Measurements from ENCODE around the gene PRG3.
"Not testable (repeated sequence)": the region's sequence is repeated elsewhere in the genome, so short reads cannot be mapped to it uniquely, and the experiment has no call there.

Gene PRG3

DNA sequence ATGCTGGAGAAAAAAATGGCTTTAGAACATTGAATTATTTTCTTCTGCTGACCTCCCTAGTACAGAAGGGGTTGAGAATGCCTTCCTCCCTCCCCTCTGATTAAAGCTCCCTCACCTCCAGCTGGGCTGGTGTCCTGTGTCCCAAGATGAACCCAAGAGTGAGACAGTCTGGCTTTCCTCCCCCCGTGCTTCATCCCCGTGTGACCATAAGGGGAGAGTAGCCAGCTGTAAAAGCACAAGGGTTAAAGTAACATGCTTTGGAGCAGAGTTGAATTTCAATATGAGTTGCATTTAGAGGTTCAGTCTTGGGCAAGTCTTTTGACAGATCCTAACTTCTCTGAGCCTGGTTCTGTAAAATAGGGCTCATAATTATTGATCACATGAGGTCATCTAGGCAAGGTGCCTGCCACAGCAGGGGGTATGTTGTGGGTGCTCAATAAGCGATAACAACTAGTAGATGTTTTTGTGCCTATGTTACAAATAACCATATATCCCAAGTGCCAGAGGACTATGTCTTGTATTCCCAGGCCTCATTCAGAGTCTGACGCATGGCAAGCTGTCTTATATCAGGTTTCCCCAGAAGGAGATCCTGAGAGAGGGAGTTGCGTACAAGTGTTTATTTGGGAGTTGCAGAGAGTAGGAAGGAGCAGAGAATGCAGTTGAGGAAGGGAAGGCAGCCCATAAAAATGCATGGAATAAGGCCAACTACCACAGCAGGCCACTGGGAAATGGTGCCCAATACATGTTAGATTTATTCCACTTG is 5.4 kb upstream of the PRG3 start:
- FAIRE-seq: no peak

DNA sequence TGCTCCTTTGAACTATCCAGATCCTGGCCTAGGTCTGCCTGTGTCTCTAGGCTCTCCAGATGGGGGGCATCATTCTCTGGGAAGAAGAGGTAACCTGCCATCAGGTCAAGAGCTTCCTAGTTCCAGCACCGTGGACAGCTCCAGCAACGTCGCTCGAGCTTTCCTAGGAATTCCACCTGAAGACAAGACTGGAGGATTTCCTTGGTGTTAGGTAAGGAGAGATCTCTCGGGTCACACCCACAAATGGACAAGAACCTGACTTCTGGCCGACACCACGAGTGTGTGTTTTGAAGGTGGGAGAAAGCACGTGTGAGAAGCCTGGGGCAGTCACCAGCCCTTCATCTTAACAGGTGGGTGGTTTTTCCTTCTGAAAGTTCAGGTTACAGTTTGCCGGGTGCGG is 1.2 kb downstream of the PRG3 start:
- no peak for FAIRE-seq

DNA sequence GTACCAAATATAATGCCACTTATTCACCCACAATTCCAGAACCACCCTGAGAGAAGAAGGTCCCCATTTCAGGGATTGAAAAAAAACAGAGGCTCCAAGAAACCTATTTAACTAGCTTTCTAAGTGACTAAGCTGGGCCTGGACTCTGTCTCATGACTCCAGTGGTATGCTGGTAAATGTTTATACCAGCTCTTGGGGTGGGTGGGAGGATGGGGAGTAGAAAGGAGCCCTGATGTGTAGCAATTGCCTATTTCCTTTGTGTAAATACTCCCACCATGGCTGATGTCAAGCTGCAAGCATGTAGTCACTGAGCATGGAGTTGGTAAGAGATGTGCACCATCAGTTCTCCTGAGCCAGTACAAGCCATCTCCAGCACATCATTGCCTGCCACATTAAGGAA is 2.8 kb downstream of the PRG3 start:
- FAIRE-seq: no peak

GRCh38 chr11:57377107-57377506 is 3.8 kb downstream of the PRG3 start:
- no peak for FAIRE-seq

DNA sequence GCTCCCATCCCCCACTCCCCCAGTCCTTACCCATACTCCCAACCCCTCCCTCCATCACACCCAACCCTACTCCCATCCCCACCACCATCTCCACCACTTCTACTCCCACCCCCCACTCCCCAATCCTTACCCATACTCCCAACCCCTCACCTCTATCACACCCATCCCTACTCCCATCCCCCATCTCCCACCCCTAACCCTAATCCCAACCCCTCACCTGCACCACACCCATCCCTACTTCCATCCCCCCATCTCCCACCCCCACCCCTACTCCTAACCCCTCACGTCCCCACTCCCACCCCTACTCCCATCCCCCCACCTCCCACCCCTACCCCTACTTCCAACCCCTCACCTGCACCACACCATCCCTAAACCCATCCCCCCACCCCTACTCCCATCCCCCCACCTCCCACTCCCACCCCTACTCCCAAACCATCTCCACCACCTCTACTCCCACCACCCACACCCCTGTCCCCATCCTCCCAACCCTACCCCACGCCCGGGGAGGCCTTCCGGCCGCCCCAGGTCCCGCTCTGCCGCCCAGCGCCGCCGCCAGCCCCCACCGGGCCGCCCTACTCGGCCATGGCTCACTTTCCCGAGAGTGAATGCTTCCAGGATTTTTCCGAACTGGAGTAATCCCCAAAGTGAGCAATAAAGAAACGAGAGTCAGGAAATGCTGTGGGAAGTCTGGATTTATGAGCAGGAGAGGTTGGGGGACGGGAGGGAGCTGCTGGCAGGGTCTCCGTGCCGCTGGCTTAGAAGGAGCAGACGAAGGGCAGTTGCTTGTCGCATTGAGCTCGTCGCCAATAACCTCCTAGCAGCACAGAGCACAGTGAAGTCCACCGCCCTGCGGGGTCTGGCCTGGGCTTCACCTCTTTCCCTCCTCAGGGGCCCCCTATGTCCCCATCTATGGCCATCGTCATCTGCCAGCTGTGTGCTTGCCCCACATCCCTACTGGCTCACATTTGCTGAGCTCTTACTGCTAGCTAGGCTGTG is 4.6 kb downstream of the PRG3 start:
- FAIRE-seq: no peak

DNA sequence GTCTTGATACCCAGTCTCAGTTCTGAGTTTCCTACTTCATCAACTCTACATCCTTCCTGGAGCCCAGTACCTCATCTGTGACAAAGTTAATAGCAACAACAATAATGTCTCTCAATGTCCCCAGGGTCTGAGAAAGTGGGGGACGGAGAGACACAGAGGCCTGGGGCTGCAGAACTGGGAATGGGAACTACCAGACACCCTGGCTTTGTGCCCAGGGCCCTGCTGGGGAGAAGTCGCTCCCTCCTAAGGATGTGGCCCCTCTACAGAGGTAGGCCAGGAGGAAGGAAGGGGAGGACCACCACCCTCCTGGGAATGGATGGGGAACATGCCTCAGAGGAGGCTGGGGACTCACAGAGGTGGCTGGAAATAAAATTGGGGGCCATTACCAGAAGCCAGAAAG is 5.5 kb downstream of the PRG3 start:
- no peak for FAIRE-seq

GRCh38 chr11:57374966-57375365 is 6.0 kb downstream of the PRG3 start:
- FAIRE-seq: no peak

GRCh38 chr11:57373146-57373545 is 7.8 kb downstream of the PRG3 start:
- no peak for FAIRE-seq

DNA sequence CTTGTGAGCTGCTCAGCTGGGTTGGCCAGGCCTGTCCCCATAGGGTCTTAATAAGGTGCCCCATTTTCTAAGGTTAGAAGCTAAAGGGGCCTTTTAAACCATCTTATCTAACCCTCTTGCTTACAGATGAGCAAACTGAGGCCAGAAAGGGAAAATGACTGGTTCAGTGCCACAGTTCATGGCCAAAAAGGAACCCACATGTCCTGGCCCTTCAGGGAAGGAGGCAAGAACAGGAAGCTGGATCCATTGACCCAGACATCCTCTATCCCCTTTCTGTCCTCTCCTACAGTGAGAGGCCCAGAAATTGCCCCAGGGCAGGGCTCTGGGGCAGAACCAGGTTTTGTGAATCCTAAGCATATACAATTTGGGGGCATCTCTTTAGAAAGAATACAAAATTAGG is 10.0 kb downstream of the PRG3 start:
- FAIRE-seq: no peak

DNA sequence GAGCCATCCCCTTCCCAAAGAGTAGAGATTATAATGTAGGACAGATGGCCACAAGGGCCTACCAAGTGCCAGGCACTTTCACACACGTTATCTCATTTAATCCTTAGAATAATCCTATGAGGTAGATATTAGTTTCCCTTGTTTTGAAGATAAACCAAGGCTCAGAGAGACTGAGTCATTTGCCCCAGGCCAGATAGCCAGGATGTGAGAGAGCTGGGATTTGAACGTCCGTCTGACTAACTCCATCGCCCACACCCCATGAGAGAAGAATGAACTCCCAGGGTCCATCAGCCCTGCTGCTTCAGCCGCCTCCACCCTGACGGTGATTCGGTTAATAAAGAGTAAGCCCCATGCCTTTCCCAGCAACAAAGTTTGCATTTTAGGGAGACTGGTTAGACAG is 10.7 kb downstream of the PRG3 start:
- no peak for FAIRE-seq

DNA sequence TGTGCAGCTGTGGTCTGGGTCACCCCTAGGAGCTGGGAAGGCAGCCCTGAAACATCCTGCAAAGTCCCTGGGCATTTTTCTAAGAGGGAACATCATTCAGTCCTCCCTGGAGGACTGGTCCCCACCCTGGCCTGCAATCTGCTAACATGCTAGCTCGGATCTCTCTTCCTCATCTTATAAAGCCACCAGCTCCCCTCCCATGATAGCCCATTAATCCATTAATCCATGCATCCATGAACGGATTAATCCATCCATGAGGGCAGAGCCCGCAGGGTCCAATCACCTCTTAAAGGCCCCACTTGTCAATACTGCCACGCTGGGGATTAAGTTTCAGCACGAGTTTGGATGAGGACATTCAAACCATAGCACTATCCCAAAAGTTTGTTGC is 12.1 kb downstream of the PRG3 start:
- no peak for FAIRE-seq

GRCh38 chr11:57368106-57368844 is 12.7 kb downstream of the PRG3 start:
- FAIRE-seq: no peak

DNA sequence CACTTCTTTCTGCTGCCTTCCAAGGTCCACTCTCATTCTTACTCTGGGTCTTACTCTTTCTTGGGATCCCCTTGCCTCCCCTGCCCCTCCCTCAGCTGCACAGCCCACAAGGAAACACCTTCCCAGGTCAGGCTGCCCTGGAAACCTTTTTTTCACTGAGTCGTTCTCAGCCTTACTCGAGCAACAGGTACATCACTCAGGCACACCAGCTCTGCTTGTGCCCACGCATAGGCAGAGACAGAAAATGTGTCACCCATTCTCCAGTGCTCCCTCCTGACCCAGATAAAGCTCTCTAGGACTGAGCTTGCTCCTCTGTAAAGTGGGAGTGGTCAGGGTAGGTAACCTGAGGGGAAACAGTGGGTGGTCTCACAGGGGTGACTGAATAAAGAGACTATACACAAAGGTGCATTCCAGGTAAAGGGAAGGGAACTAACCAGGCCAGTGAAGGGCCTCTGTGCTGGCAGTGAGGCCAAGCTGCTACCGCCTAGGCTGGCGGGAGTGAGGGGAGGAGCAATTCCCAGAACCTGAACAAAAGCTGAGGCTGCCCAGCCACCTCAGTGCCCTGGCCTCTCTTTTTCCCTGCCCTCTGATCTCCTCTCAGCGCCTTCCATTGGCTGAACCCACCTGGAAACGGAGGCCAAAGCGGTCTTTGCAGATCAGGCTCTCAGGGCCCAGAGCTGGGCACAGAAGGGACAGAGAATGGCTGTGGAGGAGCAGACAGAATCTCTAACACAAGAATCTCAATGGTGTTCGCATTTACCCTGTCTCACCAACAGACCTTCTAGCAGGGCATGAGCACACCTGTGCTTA is 15.9 kb downstream of the PRG3 start:
- FAIRE-seq: no peak

- no peak for FAIRE-seq
Measured at GRCh38 chr11:57363131-57364080, 17.5 kb downstream of the PRG3 start.

- FAIRE-seq: no peak
Measured at GRCh38 chr11:57361926-57362325, 19.0 kb downstream of the PRG3 start.

- FAIRE-seq: not testable (repeated sequence)
Measured at GRCh38 chr11:57361420-57361819, 19.5 kb downstream of the PRG3 start.

DNA sequence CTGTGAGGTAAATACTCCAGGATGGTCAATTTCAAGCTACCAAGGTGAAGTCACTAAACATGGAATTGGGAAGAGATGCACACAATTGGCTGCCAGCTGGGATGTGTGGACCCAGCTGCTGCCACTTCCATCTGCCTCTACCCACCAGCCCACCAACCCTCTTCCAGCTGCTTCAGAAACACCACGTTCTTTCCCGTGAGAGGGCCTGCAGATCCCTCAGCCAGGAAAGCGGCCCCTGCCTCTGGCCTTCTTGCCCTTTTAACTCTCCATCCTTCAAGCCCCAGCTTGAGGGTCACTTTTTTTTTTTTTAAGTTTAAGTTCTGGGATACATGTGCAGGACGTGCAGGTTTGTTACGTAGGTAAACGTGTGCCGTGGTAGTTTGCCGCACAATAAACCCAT is 20.0 kb downstream of the PRG3 start:
- no peak for FAIRE-seq

GRCh38 chr11:57359896-57360690 is 20.9 kb downstream of the PRG3 start:
- no peak for FAIRE-seq

GRCh38 chr11:57359396-57359795 is 21.6 kb downstream of the PRG3 start:
- FAIRE-seq: no peak

DNA sequence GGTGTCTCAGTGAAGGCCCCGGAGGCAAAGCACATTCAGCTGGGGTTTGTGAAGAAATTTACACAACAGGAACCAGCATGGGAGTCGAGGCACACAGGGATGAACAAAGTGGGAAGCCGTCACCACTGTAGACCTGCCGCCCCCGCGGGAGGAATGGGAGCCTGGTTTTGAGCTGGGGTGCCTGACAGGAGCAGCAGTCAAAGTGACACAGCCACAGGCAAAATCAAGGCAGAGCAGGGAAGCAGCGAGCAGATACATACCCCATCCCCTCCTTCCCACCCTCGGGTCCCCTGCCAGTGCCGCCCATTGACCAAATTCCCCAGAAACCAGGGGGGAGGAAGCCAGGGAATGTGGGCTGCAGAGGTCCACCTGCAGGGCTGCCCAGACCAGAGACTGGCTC is 22.0 kb downstream of the PRG3 start:
- FAIRE-seq: no peak

All from islet of Langerhans (tissue), 1 donor.